ENCODE results near the gene NID1. TPM values are rescaled to one million over a fixed set of nuclear protein-coding genes. Genes with fewer than 3 reads are reported as not detected.

NID1 gene
- total RNA-seq, 1 donor from 2014 or later, result 186 TPM

DNA sequence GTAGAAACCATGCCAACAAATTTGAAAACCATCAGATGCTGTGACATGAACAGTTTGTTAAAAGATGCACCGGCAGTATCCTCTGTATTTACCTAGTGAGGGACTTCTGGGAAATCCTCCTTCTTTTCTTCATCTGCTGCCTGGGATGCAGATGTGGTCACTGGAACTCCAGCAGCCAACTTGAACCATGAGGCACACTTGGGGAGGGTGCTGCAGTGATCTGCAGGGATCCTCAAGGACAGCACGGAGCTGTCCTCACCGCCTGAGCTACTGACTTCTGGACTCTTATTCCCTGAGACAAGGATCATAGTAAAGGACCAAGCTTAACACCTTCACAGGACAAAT is 19.5 kb upstream of the NID1 start:
- Mint-ChIP-seq H3K4me3 (ENCODE audit: unreplicated experiment) (no peak overlapping the region), H3K4me1 (ENCODE audit: unreplicated experiment) (peaks cover 26% of the 10 kb centered on the region), H3K27me3 (ENCODE audit: unreplicated experiment) (peaks cover 9% of the 10 kb centered on the region), H3K27ac (ENCODE audit: unreplicated experiment) (no peak overlapping the region), H3K9me3 (ENCODE audit: unreplicated experiment) (peaks cover 4% of the 10 kb centered on the region), H3K36me3 (ENCODE audit: low read depth, unreplicated experiment) (peaks cover 8% of the 10 kb centered on the region)
- no peak for DNase-seq (ENCODE audit: low spot score)
- TF ChIP-seq, protein P1, sequence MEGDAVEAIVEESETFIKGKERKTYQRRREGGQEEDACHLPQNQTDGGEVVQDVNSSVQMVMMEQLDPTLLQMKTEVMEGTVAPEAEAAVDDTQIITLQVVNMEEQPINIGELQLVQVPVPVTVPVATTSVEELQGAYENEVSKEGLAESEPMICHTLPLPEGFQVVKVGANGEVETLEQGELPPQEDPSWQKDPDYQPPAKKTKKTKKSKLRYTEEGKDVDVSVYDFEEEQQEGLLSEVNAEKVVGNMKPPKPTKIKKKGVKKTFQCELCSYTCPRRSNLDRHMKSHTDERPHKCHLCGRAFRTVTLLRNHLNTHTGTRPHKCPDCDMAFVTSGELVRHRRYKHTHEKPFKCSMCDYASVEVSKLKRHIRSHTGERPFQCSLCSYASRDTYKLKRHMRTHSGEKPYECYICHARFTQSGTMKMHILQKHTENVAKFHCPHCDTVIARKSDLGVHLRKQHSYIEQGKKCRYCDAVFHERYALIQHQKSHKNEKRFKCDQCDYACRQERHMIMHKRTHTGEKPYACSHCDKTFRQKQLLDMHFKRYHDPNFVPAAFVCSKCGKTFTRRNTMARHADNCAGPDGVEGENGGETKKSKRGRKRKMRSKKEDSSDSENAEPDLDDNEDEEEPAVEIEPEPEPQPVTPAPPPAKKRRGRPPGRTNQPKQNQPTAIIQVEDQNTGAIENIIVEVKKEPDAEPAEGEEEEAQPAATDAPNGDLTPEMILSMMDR (IDR thresholded peaks at IDR 0.05; ENCODE audit: unreplicated experiment), result no peak

DNA sequence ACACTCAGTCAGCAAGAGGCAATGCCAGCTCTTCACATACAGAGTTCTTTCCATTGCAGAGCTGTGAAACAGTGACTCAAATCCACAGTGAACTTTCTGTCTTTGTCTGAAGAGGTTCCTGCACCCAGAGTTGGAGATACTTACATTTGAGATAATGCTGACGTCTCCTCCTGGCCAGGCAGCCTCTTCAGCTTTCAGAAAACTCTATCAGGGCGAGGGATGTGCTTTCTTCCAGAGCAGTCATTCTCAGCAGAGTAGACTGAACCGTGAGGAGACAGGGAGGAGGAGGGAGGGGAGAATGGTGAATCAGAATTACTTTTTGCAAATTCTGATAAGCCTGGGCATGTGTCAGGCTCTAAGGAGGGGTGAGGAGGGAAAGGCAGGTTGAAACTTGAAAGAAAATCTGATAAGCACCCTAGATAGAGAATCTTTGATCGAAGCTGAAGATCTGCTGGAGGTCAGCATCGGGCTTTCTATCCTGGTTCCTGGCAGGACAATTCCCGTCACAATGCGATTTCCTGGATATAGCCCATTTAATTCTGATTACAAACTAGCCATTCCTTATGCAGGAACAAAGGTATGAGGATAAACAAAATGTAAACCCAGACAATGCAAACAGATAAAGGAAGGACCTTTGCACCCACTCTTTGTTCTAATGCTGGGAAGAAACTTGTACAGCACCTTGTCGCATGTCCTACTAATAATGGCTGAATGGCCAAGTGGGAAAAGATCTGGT is 18.9 kb upstream of the NID1 start:
- DNase-seq (ENCODE audit: low spot score), result no peak
- peaks cover 26% of the 10 kb centered on the region for H3K4me1 Mint-ChIP-seq (ENCODE audit: unreplicated experiment)
- TF ChIP-seq, protein P1 (IDR thresholded peaks at IDR 0.05; ENCODE audit: unreplicated experiment), result no peak
- H3K9me3 Mint-ChIP-seq (ENCODE audit: unreplicated experiment), result peaks cover 4% of the 10 kb centered on the region
- no peak overlapping the region for H3K4me3 Mint-ChIP-seq (ENCODE audit: unreplicated experiment)
- peaks cover 9% of the 10 kb centered on the region for H3K27me3 Mint-ChIP-seq (ENCODE audit: unreplicated experiment)
- H3K36me3 Mint-ChIP-seq (ENCODE audit: low read depth, unreplicated experiment), result peaks cover 8% of the 10 kb centered on the region
- no peak overlapping the region for H3K27ac Mint-ChIP-seq (ENCODE audit: unreplicated experiment)

DNA sequence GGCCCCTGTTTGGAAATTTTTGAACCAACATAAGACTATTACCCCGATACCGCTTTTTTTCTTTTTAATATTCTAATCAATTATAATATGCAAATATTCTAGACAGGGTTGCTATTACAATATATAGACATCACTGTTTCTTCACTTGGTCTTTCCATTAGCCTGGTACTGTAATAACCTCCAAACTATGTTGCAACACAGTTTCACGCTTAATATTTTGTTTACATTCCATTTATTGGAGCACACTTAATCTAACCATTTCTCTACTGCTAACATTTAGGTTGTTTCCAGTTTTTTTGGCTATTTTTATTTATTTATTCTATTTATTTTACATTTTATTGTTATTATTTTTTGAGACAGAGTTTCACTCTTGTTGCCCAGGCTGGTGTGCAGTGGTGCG is 17.6 kb upstream of the NID1 start:
- DNase-seq (ENCODE audit: low spot score), result no peak
- peaks cover 8% of the 10 kb centered on the region for H3K27me3 Mint-ChIP-seq (ENCODE audit: unreplicated experiment)
- H3K27ac Mint-ChIP-seq (ENCODE audit: unreplicated experiment), result no peak overlapping the region
- TF ChIP-seq, protein P1 (IDR thresholded peaks at IDR 0.05; ENCODE audit: unreplicated experiment), result no peak
- no peak overlapping the region for H3K4me3 Mint-ChIP-seq (ENCODE audit: unreplicated experiment)
- peaks cover 26% of the 10 kb centered on the region for H3K4me1 Mint-ChIP-seq (ENCODE audit: unreplicated experiment)
- H3K9me3 Mint-ChIP-seq (ENCODE audit: unreplicated experiment), result peaks cover 4% of the 10 kb centered on the region
- H3K36me3 Mint-ChIP-seq (ENCODE audit: low read depth, unreplicated experiment), result peaks cover 8% of the 10 kb centered on the region

DNA sequence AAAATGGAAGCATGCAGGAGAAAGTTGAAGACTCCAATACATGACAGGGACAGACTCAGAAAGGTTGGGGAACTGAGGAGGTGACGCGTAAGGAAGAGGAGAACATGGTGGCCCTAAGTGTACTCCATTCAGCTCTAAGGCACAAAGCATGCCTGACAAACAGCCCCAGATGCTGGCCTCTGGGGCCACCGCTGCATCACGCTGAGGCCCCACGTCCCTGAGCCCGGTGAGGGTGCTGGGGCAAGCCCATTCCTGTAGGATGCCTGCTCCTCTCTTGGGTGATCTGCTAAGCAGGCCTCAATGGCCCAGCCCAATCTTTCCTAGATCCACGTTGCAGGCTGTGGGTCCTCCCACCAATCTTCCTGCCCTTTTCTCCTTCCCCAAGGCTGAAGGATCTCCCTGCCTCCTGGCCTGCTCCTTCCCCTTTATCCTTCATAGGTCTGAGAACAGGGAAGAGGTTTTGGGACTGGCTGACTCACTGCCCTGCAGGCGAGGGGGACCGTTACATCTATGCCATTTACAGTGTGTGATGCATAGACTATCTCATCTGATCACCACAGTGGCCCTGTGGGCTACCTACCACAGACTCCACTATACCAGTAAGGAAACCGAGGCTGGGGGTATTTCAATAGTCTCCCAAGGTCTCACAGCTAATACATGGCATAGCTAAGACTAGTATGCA is 16.8 kb upstream of the NID1 start:
- Mint-ChIP-seq H3K4me1 (ENCODE audit: unreplicated experiment) (peaks cover 25% of the 10 kb centered on the region), H3K9me3 (ENCODE audit: unreplicated experiment) (peaks cover 4% of the 10 kb centered on the region), H3K27ac (ENCODE audit: unreplicated experiment) (no peak overlapping the region), H3K27me3 (ENCODE audit: unreplicated experiment) (peaks cover 8% of the 10 kb centered on the region), H3K4me3 (ENCODE audit: unreplicated experiment) (no peak overlapping the region), H3K36me3 (ENCODE audit: low read depth, unreplicated experiment) (peaks cover 8% of the 10 kb centered on the region)
- TF ChIP-seq, protein P1 (IDR thresholded peaks at IDR 0.05; ENCODE audit: unreplicated experiment), result no peak
- DNase-seq (ENCODE audit: low spot score), result no peak

DNA sequence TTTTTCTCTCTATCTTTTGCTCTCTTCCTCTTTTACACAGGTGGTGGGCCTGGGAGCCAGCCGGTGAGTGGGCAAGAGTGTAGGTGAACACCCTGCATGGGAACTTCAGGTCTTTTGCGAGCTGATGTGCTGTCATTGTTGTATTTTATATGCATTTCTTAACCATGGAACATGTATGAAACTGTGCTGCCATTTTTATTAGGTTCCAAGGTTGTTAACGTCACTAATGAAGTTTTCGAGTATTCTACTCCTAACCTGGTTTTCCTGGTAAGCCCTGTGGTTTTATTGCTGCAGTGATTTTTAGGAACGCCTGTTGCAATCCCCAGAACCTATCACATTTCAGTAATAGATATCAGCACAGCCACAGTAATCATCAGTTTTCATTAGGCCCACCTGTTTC is 14.8 kb upstream of the NID1 start:
- no peak for DNase-seq (ENCODE audit: low spot score)
- peaks cover 3% of the 10 kb centered on the region for H3K27me3 Mint-ChIP-seq (ENCODE audit: unreplicated experiment)
- peaks cover 11% of the 10 kb centered on the region for H3K4me1 Mint-ChIP-seq (ENCODE audit: unreplicated experiment)
- no peak overlapping the region for H3K4me3 Mint-ChIP-seq (ENCODE audit: unreplicated experiment)
- TF ChIP-seq, protein P1 (IDR thresholded peaks at IDR 0.05; ENCODE audit: unreplicated experiment), result no peak
- no peaks in the 10 kb centered on the region for H3K9me3 Mint-ChIP-seq (ENCODE audit: unreplicated experiment)
- no peak overlapping the region for H3K27ac Mint-ChIP-seq (ENCODE audit: unreplicated experiment)
- no peaks in the 10 kb centered on the region for H3K36me3 Mint-ChIP-seq (ENCODE audit: low read depth, unreplicated experiment)

All from endothelial cell (in vitro differentiated cells).